Upper lobe of right lung (tissue), 1 donor: Measurements from ENCODE around the gene C12orf54. TPM values are rescaled to one million over a fixed set of nuclear protein-coding genes. Genes with fewer than 3 reads are reported as not detected.
"Not testable (repeated sequence)": the region's sequence is repeated elsewhere in the genome, so short reads cannot be mapped to it uniquely, and the experiment has no call there.

Experiments
- ATAC-seq: fragments of 200-7000 bp; cut with Tn5 transposase; one replicate; pipeline ENCODE4 v1.9.1; 2020; ENCODE audit warnings: mild to moderate bottlenecking, moderate library complexity
- DNase-seq: peaks from one replicate; pipeline ENCODE4 v3.0.0-alpha.2; 2020
- H3K27ac ChIP-seq: fragments of 200-600 bp; one replicate; pipeline ENCODE4 v1.8.0; 2022
- H3K27me3 ChIP-seq: fragments of 200-600 bp; one replicate; pipeline ENCODE4 v1.8.0; 2022; ENCODE audit warnings: mild to moderate bottlenecking
- H3K36me3 ChIP-seq: fragments of 200-600 bp; one replicate; pipeline ENCODE4 v1.8.0; 2022
- H3K4me1 ChIP-seq: fragments of 200-600 bp; one replicate; pipeline ENCODE4 v1.8.0; 2022
- H3K4me3 ChIP-seq: fragments of 200-600 bp; one replicate; pipeline ENCODE4 v1.8.0; 2022; ENCODE audit warnings: mild to moderate bottlenecking
- H3K9me3 ChIP-seq: fragments of 200-600 bp; one replicate; pipeline ENCODE4 v1.8.0; 2022
- CTCF ChIP-seq: fragments of 200-600 bp; IDR thresholded peaks from one replicate; pipeline ENCODE4 v1.8.0; 2022; ENCODE audit warnings: antibody characterized with exemption
- intact Hi-C: fragments of 100-400 bp; cut with DNase I; formaldehyde crosslinking; loops from one replicate; pipeline ENCODE4 v1.11.0; 2022
- total RNA-seq: library from RNA; stranded (reverse); fragmentation: NEBNext Ultra II Directional; extraction: Animal tissue kit (Norgen Biotek cat#: 25700); gene quantifications from one replicate; pipeline ENCODE4 v1.2.1, GENCODE V29; 2021
- donor health status: DM: no; HTN: yes; CAD: no; lungs with severe emphysema.

Gene C12orf54
- total RNA-seq, 1 donor from 2014 or later, result not detected

- Histone ChIP-seq H3K9me3 (no peaks in the 10 kb centered on the region), H3K27ac (no peak overlapping the region), H3K36me3 (no peaks in the 10 kb centered on the region), H3K4me1 (no peaks in the 10 kb centered on the region), H3K27me3 (no peaks in the 10 kb centered on the region), H3K4me3 (no peak overlapping the region)
- TF ChIP-seq CTCF, result no peak
- intact Hi-C loops, result no loop called here
- ATAC-seq (no peak), DNase-seq (no peak)
Observed at GRCh38 chr12:48447755-48448154, 34.5 kb upstream of the C12orf54 start.

GRCh38 chr12:48451372-48451771 lies 30.9 kb upstream of the C12orf54 start:
- DNase-seq (no peak), ATAC-seq (no peak)
- H3K4me3 ChIP-seq, result no peak overlapping the region
- H3K9me3 ChIP-seq, result no peaks in the 10 kb centered on the region
- intact Hi-C loops, result no loop called here
- H3K36me3 ChIP-seq, result no peaks in the 10 kb centered on the region
- H3K27ac ChIP-seq, result no peak overlapping the region
- H3K4me1 ChIP-seq, result no peaks in the 10 kb centered on the region
- H3K27me3 ChIP-seq, result no peaks in the 10 kb centered on the region
- no peak for TF ChIP-seq CTCF

DNA sequence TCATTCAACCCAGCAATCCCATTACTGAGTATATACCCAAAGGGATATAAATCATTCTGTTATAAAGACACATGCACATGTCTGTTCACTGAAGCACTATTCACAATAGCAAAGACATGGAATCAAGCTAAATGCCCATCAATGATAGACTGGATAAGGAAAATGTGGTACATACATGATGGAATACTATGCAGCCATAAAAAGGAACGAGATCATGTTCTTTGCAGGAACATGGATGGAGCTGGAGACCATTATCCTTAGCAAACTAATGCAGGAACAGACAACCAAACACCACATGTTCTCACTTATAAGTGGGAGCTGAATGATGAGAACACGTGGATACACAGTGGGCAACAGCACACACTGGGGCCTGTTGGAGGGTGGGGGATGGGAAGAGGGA lies 29.3 kb upstream of the C12orf54 start:
- not testable (repeated sequence) for DNase-seq

GRCh38 chr12:48454667-48455066 lies 27.6 kb upstream of the C12orf54 start:
- H3K4me1 ChIP-seq, result no peaks in the 10 kb centered on the region
- no peaks in the 10 kb centered on the region for H3K9me3 ChIP-seq
- no peaks in the 10 kb centered on the region for H3K27me3 ChIP-seq
- H3K27ac ChIP-seq, result no peak overlapping the region
- intact Hi-C loops, result no loop called here
- peak; percentile 65 for ATAC-seq
- H3K36me3 ChIP-seq, result no peaks in the 10 kb centered on the region
- no peak for DNase-seq
- peak; percentile 57 for TF ChIP-seq CTCF
- no peak overlapping the region for H3K4me3 ChIP-seq

More for the DNA sequence above, 29.3 kb upstream of the C12orf54 start:
- H3K36me3 ChIP-seq, intact Hi-C loops, H3K27me3 ChIP-seq, H3K4me1 ChIP-seq, H3K9me3 ChIP-seq, H3K4me3 ChIP-seq, ATAC-seq, H3K27ac ChIP-seq: not testable (repeated sequence)

DNA sequence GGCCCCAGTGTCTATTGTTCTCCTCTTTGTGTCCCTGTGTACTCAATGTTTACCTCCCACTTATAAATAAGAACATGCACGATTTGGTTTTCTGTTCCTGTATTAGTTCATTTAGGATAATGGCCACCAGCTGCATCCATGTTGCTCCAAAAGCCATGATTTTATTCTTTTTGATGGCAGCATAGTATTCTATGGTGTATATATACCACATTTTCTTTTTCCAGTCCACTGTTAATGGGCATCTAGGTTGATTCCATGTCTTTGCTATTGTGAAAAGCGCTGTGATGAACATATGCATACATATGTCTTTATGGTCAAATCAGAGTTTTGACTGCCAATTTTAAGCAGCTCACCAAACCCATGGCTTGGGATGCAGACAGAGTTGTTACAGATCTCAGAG lies 27.2 kb upstream of the C12orf54 start:
- Histone ChIP-seq H3K27me3 (no peaks in the 10 kb centered on the region), H3K4me3 (no peak overlapping the region), H3K4me1 (no peaks in the 10 kb centered on the region), H3K36me3 (no peaks in the 10 kb centered on the region), H3K9me3 (no peaks in the 10 kb centered on the region), H3K27ac (no peak overlapping the region)
- intact Hi-C loops, result no loop called here
- no peak for DNase-seq
- no peak for ATAC-seq
- TF ChIP-seq CTCF, result no peak

- Histone ChIP-seq H3K4me3 (no peak overlapping the region), H3K36me3 (no peaks in the 10 kb centered on the region), H3K27ac (no peak overlapping the region), H3K27me3 (no peaks in the 10 kb centered on the region), H3K9me3 (no peaks in the 10 kb centered on the region), H3K4me1 (no peaks in the 10 kb centered on the region)
- ATAC-seq (no peak), DNase-seq (no peak)
- TF ChIP-seq CTCF, result no peak
- intact Hi-C loops, result no loop called here
Observed at GRCh38 chr12:48459259-48459658, 23.0 kb upstream of the C12orf54 start.

GRCh38 chr12:48469027-48469426 lies 13.3 kb upstream of the C12orf54 start:
- not testable (repeated sequence) for H3K27me3 ChIP-seq, DNase-seq

More at GRCh38 chr12:48469027-48469426, 13.3 kb upstream of the C12orf54 start:
- intact Hi-C loops, H3K9me3 ChIP-seq, H3K4me3 ChIP-seq, H3K4me1 ChIP-seq, H3K27ac ChIP-seq, ATAC-seq, H3K36me3 ChIP-seq: not testable (repeated sequence)
